NCI-H2171 (cell line): ENCODE data around the gene ARFGAP1.

ENCODE experiments used
- DNase-seq: peaks from one replicate; lab custom pipeline; 2025; lab: John Stamatoyannopoulos, UW

The ARFGAP1 gene

DNA sequence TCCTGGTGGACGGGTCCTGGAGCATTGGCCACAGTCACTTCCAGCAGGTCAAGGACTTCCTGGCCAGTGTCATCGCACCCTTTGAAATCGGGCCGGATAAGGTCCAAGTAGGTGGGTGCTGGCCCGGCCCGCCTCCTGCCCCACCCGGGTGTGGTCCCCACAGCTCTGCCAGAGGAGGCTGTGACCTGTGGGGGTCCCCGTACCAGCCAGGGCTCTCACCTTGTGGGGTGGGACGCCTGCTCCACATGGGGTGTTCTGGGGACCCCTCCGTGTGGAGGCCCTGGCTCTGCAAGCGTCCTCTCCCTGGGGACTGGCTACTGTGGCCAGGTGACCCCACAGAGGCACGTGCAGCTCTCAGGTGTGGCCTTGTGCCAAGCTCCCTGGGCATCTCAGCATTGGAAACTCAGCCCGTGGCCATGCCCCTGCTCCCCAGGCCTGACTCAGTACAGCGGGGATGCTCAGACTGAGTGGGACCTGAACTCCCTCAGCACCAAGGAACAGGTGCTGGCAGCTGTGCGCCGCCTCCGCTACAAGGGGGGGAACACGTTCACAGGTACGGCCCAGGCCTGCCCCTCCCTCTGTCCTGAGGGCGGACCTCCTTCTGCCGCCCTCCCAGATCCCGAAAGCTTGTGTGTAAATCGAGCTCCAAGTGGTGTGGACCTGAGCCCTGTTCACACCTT is 35.1 kb downstream of the ARFGAP1 start:
- DNase-seq, result no peak

DNA sequence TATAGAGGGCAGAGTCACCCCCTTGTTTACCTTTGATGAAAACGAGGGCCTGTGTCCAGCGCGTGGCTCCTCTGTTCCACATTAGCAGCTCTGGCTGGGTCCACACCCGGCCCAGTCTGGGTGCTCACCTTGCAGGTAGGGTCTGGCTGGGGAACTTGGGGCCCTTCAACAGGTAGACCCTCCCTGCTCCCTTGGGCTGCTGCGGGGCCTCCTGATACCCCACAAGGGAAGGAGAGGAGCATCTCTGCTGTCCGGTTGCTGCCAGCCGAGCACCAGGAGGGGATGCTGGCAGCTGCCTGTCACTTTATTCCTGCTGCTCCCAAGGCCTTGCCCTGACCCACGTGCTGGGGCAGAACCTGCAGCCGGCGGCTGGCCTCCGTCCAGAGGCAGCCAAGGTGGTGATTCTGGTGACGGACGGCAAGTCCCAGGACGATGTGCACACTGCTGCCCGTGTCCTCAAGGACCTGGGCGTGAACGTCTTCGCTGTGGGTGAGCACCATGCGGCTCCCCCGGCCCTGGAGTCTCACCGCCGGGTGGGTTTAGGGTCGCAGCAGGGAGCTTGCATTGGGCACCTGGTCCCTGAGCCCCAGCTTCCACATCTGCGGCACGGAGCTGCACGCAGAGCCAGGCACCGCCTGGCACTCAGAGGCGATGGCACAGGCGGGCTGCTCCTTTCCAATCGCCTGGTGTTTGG is 35.8 kb downstream of the ARFGAP1 start:
- DNase-seq, result no peak

DNA sequence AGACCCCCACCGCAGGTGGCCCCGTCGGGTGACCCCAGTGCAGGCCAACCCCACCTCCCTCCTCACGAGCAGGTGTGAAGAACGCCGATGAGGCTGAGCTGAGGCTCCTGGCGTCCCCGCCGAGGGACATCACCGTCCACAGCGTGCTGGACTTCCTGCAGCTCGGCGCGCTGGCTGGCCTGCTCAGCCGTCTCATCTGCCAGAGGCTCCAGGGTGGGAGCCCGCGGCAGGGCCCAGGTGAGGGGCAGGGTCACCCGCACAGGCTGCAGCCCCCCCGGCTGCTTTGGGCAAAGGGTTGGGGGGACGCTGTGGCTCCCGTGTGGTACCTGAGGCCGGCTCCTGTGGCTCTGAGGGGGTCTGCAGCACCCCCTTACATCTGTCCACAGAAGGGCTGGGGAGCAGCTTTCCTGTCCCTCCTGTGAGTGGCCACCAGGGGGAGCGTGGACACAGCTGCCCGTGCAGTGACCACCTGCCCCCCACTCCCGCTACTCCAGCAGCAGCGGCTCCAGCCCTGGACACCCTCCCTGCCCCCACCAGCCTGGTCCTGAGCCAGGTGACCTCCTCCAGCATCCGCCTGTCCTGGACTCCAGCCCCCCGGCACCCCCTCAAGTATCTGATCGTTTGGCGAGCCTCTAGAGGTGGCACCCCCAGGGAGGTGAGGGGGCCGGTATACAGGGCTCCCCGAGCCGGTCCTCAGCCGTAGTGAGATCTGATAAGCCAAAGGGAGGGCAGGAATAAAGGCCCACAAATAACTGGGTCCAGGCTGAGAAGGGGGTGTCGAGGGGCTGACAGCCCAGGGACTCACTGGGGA is 36.9 kb downstream of the ARFGAP1 start:
- DNase-seq, result no peak

GRCh38 chr20:63310265-63310991 is 37.8 kb downstream of the ARFGAP1 start:
- no peak for DNase-seq

GRCh38 chr20:63311186-63311832 is 38.7 kb downstream of the ARFGAP1 start:
- no peak for DNase-seq

GRCh38 chr20:63311833-63312243 is 39.2 kb downstream of the ARFGAP1 start:
- no peak for DNase-seq

DNA sequence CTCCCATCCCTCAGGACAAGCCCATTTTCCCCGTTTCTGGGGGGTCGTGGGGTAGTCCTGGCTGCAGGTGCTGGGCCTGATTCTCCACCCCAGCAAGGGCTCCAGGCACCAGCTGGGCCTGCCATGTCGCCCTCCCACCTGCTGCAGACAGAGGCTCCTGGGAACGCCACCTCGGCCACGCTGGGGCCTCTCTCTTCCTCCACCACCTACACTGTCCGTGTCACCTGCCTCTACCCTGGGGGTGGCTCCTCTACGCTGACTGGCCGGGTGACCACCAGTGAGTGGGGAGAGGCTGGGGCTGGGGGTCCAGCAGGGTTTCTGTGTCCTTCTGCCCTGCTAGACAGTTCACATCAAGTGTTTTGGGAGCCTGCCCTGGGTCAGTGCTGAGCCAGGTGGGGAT is 39.7 kb downstream of the ARFGAP1 start:
- DNase-seq, result no peak

GRCh38 chr20:63312690-63313348 is 40.2 kb downstream of the ARFGAP1 start:
- no peak for DNase-seq

DNA sequence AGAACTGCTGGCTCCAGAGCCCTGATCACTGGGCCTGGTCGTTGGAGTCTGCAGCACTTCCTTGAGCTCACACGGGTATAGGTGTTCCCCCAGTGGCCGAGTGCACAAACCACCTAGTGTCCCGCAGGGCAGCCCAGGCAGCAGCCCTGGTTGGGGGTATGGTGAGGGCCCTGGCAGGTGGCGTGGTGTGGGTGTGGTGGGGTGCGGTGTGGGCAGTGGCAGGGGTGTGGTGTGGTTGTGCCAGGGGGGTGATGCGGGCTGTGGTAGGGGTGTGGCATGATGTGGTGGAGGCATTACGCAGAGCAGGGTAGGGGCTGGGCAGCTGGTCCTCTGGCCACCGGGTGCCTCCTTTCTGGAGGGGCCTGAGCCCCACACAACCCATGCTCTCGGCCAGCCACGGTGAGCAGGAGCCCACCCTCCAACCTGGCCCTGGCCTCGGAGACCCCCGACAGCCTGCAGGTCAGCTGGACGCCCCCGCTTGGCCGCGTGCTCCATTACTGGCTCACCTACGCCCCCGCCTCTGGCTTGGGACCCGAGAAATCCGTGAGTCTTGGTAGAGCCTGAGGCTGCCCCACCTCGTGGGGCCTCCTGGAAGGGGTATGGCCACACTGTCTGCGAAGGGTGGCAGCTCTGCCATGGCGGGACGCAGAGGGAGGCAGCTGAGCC is 40.9 kb downstream of the ARFGAP1 start:
- DNase-seq, result no peak

- DNase-seq, result no peak
Measured at GRCh38 chr20:63314015-63314471, 41.4 kb downstream of the ARFGAP1 start.

- no peak for DNase-seq
Measured at GRCh38 chr20:63314566-63315239, 42.1 kb downstream of the ARFGAP1 start.

DNA sequence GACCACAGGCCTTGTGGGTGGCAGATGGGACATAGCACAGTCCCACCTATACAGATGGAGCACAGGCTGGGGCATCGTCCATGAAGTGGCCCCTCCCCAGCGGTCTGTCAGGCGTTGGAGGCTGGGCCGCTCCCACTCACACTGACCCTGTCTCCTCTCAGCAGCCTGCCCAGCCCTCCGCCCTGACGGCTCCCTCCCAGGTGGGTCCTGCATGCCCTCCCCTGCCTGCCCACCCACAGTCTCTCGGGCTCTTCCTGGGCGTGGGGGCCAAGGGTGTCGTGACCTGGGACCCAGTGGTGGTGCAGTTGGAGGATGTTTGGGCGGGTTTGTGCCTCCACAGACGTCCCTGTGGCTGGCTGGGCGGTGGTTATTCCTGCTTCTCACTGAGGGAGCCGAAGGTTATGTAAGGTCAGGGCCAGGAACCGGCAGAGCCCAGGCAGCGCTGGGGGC is 42.7 kb downstream of the ARFGAP1 start:
- no peak for DNase-seq

DNA sequence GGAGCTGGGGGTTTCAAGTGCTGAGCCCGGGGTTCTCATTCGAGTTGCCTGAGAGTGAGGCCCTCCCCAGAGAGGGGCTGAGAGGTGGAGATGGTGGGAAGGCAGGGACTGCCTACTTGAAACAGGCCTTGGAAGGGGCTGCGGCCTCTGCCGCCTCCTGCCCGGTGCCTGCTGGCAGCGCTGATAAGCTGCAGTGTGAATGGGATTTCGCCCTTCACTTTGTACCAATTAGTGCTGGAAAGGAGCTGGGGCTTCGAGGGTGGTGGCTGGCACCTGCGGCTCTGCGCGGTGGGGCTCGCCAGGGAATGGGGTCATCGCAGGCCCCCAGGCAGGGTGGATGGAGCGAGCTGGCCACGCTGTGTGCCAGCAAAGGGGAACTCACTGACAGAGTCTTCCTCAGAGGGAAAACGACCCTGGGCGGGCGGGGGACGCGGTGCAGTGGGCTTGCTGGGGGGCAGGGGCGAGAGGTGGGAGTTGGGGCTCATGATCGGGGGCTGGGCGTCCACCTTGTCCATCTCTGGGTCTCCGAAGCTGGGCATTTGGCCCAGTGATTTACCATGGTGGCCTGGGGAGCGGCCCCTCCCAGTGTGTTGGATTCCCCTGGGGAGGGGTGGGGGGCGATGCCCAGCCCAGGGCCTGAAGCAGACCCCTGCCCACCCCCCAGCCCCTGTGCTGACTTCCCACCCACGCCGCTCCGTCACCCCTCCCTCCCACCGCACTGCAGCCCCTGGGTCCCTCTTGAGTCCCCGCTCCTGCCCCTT is 43.3 kb downstream of the ARFGAP1 start:
- no peak for DNase-seq

- DNase-seq, result no peak
Measured at GRCh38 chr20:63316502-63316921, 43.9 kb downstream of the ARFGAP1 start.

GRCh38 chr20:63317061-63317460 is 44.4 kb downstream of the ARFGAP1 start:
- no peak for DNase-seq

DNA sequence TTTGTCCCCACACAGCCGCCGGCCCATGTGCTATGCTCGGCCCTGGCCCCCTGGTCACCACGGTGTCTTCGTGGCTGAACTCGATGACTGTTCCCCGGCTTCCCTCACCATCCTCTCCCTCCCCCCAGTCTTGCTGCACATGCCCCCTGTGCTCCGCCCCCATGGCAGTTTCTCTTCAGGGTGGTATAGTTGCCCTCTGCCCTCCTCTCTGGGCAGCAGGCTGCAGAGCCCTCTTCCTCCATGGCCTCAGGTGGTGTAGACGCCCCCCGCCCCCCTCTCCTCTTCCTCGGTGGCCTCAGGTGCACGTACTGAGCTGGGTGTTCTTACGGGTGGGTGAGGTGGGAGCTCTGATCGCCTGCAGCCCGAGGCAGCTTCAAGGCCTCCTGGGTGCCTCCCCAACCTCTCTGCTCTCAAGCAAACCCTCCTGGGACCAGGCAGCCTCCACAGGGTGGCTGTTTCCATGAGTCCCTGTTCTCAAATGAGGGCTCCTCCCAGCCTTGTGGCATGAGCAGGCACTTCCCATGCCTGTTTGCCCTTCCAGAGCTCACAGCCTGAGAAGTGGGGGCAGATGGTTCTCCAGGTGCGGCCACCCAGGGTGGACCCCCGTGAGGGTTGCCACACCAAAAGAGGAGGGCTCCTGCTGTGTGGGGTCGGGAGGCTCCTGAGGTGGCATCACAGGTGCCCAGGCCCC is 45.1 kb downstream of the ARFGAP1 start:
- peak; percentile 41 for DNase-seq

DNA sequence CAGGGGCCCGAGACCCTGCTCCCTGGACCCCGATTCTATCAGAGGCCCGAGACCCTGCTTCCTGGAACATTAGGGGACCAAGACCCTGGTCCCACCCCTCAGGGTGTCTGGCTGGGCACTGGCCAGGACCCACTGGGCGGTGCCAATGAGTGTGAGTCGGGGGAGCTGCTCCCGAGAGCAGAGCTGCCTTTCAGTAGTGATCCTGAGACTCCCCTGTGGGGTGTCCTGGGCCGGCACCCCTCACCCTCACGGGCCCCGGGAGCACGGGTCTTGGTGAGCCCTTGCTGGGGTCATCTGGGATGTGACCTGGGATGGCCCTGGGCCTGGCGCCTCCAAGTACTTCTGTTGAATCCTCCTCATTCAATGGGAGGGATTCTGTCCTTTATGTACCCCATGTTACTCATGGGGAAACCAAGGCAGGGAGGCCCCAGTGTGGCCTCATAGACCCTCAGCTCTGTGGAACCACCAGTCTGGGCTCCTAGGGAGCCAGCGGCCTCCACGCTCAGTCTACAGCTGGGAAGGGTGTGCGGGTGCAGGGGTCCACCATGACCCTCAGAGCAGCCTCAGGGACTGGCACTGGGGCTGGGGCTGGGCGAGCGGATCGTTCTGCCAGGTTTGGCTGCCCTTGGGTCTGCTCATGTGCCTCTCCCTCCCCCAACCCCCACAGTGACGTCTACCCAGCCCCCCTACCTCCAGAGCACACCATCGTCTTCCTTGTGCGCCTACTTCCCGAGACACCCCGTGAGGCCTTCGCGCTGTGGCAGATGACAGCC is 46.0 kb downstream of the ARFGAP1 start:
- DNase-seq, result no peak
